Measurements from ENCODE around the gene ADM2.
"Not testable (repeated sequence)": the region's sequence is repeated elsewhere in the genome, so short reads cannot be mapped to it uniquely, and the experiment has no call there.

The ADM2 gene

GRCh38 chr22:50529416-50529896 lies 48.1 kb downstream of the ADM2 start:
- H3K4me3 ChIP-seq = no peak overlapping the region
- DNase-seq (ENCODE audit: low spot score in 2 of 2) = no peak
- no peaks in the 10 kb centered on the region for H3K9me3 ChIP-seq
- in situ Hi-C loops (cut with MboI; ENCODE audit: low sequenced_read_pairs) = no loop called here
- no peaks in the 10 kb centered on the region for H3K27me3 ChIP-seq (ENCODE audit: low read depth)
- peaks cover 17% of the 10 kb centered on the region for H3K4me1 ChIP-seq
- H3K36me3 ChIP-seq (replicated peaks) = peaks cover 5% of the 10 kb centered on the region; the same call in 1 of the 2 replicates

- DNase-seq (ENCODE audit: low spot score in 2 of 2) = peak; percentile 34 to 81
- H3K4me1 ChIP-seq = peaks cover 17% of the 10 kb centered on the region
- peaks cover 3% of the 10 kb centered on the region; the same call in 1 of the 2 replicates for H3K36me3 ChIP-seq (replicated peaks)
- H3K27me3 ChIP-seq (ENCODE audit: low read depth) = no peaks in the 10 kb centered on the region
- peak within 1 kb of the TSS; percentile 48 for H3K4me3 ChIP-seq
- in situ Hi-C loops (cut with MboI; ENCODE audit: low sequenced_read_pairs) = no loop called here
- H3K9me3 ChIP-seq = no peaks in the 10 kb centered on the region
These were observed 48.7 kb downstream of the ADM2 start, which contains the start of gene TYMP for GRCh38 chr22:50529897-50530579. TSS of gene TYMP (minus strand) at chr22:50530012. CDS start at chr22:50529709, 303 bp downstream.

- H3K4me1 ChIP-seq = peaks cover 17% of the 10 kb centered on the region
- no peaks in the 10 kb centered on the region for H3K9me3 ChIP-seq
- peak overlapping the region; percentile 48 for H3K4me3 ChIP-seq
- in situ Hi-C loops (cut with MboI; ENCODE audit: low sequenced_read_pairs) = no loop called here
- H3K36me3 ChIP-seq (replicated peaks) = no peaks in the 10 kb centered on the region
- no peak for DNase-seq (ENCODE audit: low spot score in 2 of 2)
- H3K27me3 ChIP-seq (ENCODE audit: low read depth) = no peaks in the 10 kb centered on the region
These were observed 49.2 kb downstream of the ADM2 start for GRCh38 chr22:50530580-50530876.

GRCh38 chr22:50530877-50531545 lies 49.7 kb downstream of the ADM2 start:
- Histone ChIP-seq H3K4me3 (peak overlapping the region; percentile 48), H3K27me3 (ENCODE audit: low read depth) (no peaks in the 10 kb centered on the region), H3K36me3 (replicated peaks) (no peaks in the 10 kb centered on the region), H3K4me1 (peaks cover 17% of the 10 kb centered on the region), H3K9me3 (no peaks in the 10 kb centered on the region)
- DNase-seq (ENCODE audit: low spot score in 2 of 2) = peak; percentile 81 to 91
- in situ Hi-C loops (cut with MboI; ENCODE audit: low sequenced_read_pairs) = no loop called here

- no peaks in the 10 kb centered on the region for H3K27me3 ChIP-seq (ENCODE audit: low read depth)
- in situ Hi-C loops (cut with MboI; ENCODE audit: low sequenced_read_pairs) = no loop called here
- peaks cover 17% of the 10 kb centered on the region for H3K4me1 ChIP-seq
These were observed 50.2 kb downstream of the ADM2 start for GRCh38 chr22:50531546-50531961.

GRCh38 chr22:50531962-50532674 lies 50.8 kb downstream of the ADM2 start:
- in situ Hi-C loops (cut with MboI; ENCODE audit: low sequenced_read_pairs) = no loop called here
- Histone ChIP-seq H3K27me3 (ENCODE audit: low read depth) (no peaks in the 10 kb centered on the region), H3K9me3 (no peaks in the 10 kb centered on the region), H3K4me3 (no peak overlapping the region), H3K4me1 (peaks cover 11% of the 10 kb centered on the region), H3K36me3 (replicated peaks) (no peaks in the 10 kb centered on the region)
- DNase-seq (ENCODE audit: low spot score in 2 of 2) = peak in 1 of 2 experiments; percentile 38

More at GRCh38 chr22:50531546-50531961, 50.2 kb downstream of the ADM2 start:
- no peak for DNase-seq (ENCODE audit: low spot score in 2 of 2)
- peak overlapping the region; percentile 48 for H3K4me3 ChIP-seq
- no peaks in the 10 kb centered on the region for H3K36me3 ChIP-seq (replicated peaks)
- H3K9me3 ChIP-seq = no peaks in the 10 kb centered on the region

- H3K9me3 ChIP-seq = no peaks in the 10 kb centered on the region
- no peaks in the 10 kb centered on the region for H3K27me3 ChIP-seq (ENCODE audit: low read depth)
- in situ Hi-C loops (cut with MboI; ENCODE audit: low sequenced_read_pairs) = no loop called here
- no peaks in the 10 kb centered on the region for H3K36me3 ChIP-seq (replicated peaks)
- no peak overlapping the region for H3K4me3 ChIP-seq
- peaks cover 9% of the 10 kb centered on the region for H3K4me1 ChIP-seq
- no peak for DNase-seq (ENCODE audit: low spot score in 2 of 2)
These were observed 51.8 kb downstream of the ADM2 start for GRCh38 chr22:50532824-50533796.

- H3K4me1 ChIP-seq = not testable (repeated sequence)
These were observed 52.7 kb downstream of the ADM2 start for GRCh38 chr22:50533856-50534711.

GRCh38 chr22:50535113-50535512 lies 53.8 kb downstream of the ADM2 start:
- H3K4me1 ChIP-seq = peaks cover 9% of the 10 kb centered on the region
- in situ Hi-C loops (cut with MboI; ENCODE audit: low sequenced_read_pairs) = no loop called here
- H3K36me3 ChIP-seq (replicated peaks) = no peaks in the 10 kb centered on the region
- no peak for DNase-seq (ENCODE audit: low spot score in 2 of 2)
- no peaks in the 10 kb centered on the region for H3K9me3 ChIP-seq
- no peaks in the 10 kb centered on the region for H3K27me3 ChIP-seq (ENCODE audit: low read depth)
- H3K4me3 ChIP-seq = no peak overlapping the region

More at GRCh38 chr22:50533856-50534711, 52.7 kb downstream of the ADM2 start:
- DNase-seq (ENCODE audit: low spot score in 2 of 2); H3K4me3 ChIP-seq; H3K36me3 ChIP-seq (replicated peaks); H3K27me3 ChIP-seq (ENCODE audit: low read depth); in situ Hi-C loops (cut with MboI; ENCODE audit: low sequenced_read_pairs); H3K9me3 ChIP-seq: not testable (repeated sequence)

Data from HAP-1 (cell line).